HG03432 (cell line): ENCODE measurements around the gene NPBWR2.

ENCODE experiments used
- ATAC-seq: cut with Tn5 transposase; IDR thresholded peaks from one replicate; pipeline ENCODE4 v1.9.1; 2021; ENCODE audit warnings: mild to moderate bottlenecking, moderate library complexity; ENCODE audit not compliant: unreplicated experiment

NPBWR2 gene

GRCh38 chr20:64074963-64075362 lies 32.4 kb downstream of the NPBWR2 start:
- no peak for ATAC-seq

GRCh38 chr20:64074184-64074789 lies 33.1 kb downstream of the NPBWR2 start:
- ATAC-seq, result no peak

- ATAC-seq, result no peak
Measured at GRCh38 chr20:64073476-64074183, 33.7 kb downstream of the NPBWR2 start.

GRCh38 chr20:64072498-64073063 lies 34.8 kb downstream of the NPBWR2 start:
- no peak for ATAC-seq

GRCh38 chr20:64071341-64072332 lies 35.7 kb downstream of the NPBWR2 start:
- ATAC-seq, result no peak

GRCh38 chr20:64070244-64070993 lies 36.9 kb downstream of the NPBWR2 start:
- no peak for ATAC-seq

- ATAC-seq, result no peak
Measured at GRCh38 chr20:64069614-64070243, 37.6 kb downstream of the NPBWR2 start.

- no peak for ATAC-seq
Measured at GRCh38 chr20:64069209-64069613, 38.2 kb downstream of the NPBWR2 start.

- ATAC-seq, result no peak
Measured at GRCh38 chr20:64068386-64069208, 38.8 kb downstream of the NPBWR2 start.

- no peak for ATAC-seq
Measured at GRCh38 chr20:64067733-64068307, 39.5 kb downstream of the NPBWR2 start.

GRCh38 chr20:64067005-64067632 lies 40.2 kb downstream of the NPBWR2 start:
- ATAC-seq, result no peak

- ATAC-seq, result no peak
Measured at GRCh38 chr20:64065974-64066343, 41.4 kb downstream of the NPBWR2 start.

GRCh38 chr20:64065062-64065973 lies 42.0 kb downstream of the NPBWR2 start:
- ATAC-seq, result no peak

GRCh38 chr20:64064145-64064698 lies 43.1 kb downstream of the NPBWR2 start:
- ATAC-seq, result no peak

- no peak for ATAC-seq
Measured at GRCh38 chr20:64063389-64064144, 43.8 kb downstream of the NPBWR2 start.
